NCI-H1930 (cell line): ENCODE measurements around the gene PKN2.
"Not testable (repeated sequence)": the region's sequence is repeated elsewhere in the genome, so short reads cannot be mapped to it uniquely, and the experiment has no call there.

Experiments
- DNase-seq, 2 experiments: peaks; one replicate each; lab custom pipeline; 2025; lab: John Stamatoyannopoulos, UW

Gene PKN2

DNA sequence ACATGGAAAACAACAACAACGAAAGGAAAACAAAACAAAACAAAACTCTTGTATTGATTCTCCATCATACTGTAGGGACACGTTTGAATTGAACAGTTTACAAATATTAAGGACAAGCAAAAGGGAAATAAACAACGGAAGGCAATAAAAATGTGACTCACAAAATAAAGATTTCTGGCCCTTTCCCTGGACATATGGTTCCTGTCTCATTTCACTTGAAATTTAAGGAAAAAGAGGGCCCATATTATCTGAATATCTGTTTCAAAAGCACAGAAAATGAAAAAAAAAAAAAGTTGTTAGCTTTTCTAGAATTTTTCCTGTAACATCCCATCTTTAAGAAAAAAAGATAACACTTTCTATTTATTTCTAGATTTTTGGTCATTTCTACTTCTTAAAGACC lies 3.6 kb upstream of the PKN2 start:
- DNase-seq = no peak

DNA sequence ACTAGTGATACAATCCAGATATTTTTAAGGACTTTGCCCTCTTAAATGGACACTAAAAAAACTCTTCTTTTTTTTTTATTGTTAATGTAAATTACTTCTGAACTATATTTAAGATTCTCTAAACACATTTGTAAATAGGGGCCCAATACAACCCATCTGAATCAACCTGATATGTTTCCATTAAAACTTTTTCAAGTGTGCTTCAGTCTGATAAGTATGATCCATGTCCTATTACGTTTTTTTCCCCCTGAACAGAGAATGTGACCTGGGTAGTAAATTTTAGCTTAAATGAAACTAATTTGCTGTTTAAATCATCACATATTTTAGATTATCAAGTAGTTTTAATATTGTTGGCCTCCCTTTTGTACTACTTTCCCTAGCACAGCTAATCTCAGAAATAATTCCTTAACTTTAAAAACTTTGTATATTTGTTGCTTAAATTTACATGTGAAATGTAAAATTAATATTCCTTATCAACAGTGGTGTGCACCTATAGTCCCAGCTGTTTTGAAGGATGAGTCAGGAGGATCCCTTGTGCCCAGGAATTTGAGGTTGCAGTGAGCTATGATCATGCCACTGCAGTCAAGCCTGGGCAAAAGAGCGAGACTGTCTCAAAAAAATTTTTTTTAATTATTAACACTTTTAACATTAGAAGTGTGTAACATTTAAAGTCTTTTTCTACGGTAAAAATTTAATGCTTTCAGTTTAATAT lies 3.0 kb upstream of the PKN2 start:
- no peak for DNase-seq

DNA sequence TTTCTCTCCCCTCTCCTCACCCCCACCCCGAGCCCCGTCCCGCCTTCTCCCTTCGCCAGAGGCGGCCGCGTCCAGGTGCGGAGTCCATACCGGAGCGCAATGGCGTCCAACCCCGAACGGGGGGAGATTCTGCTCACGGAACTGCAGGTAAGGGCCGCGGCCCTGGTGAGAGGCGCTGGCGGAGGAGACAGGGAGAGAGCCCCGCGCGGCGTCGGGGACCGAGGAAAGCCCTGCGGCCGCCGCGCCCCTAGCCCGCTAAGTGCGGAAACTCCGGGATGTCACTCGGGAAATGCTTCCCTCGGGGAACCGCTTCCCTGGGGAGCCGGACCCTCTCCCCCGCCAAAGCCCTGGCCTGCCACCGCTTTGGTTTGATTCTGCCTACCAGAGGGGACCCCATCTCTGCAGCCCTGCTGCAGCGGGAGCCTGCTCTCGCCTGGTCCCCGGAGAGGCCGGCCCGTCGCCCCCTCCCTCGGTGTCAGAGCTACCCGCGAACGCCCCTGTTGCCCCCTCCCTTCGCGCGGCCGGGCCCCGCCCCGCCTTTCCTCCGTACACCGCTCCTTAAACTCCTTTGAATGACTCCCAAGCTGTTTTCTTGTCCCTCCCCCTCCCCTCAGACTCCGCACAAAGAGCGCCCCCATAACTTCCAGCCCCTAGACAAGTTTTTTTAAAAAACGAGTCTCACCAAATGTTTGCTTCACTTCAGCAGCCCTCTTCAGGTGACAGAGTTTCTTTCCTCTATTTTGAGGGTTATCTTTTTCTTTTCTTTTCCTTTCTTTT lies 597 bp downstream of the PKN2 start:
- DNase-seq = peak in 1 of 2 experiments; percentile 7

DNA sequence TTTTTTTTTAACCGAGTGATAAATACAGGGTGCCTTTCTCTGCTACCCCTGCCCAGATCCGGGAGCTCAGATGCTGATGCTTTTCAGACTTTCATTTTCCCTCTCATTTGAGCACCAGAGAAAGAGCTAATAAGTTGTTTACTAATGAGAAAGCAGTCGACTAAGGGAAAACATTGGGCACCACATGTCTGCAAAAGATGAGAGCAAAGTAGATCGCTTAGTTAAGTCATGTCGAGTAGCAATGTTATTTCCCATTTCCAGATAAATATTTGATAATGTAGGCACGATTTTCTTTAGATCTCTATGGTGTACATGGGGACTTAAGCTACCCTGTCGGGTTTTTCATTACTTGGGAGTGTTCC lies 1.2 kb downstream of the PKN2 start:
- no peak for DNase-seq

DNA sequence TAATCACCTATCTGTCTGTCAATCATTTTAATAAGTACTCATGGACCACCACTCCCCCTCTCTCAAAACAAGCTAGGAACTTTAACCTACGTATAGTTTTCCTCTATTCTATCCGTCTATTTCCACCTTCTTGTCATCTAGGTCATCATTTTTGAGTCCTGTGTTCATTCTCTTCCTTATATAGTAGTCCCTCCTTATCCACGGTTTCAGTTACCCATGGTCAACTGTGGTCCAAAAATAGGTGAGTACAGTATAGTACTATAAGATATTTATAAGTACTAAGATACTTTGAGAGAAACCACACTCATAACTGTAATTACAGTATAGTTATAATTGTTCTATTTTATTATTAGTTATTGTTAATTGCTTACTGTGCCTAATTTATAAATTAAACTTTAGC lies 7.5 kb downstream of the PKN2 start:
- no peak for DNase-seq

DNA sequence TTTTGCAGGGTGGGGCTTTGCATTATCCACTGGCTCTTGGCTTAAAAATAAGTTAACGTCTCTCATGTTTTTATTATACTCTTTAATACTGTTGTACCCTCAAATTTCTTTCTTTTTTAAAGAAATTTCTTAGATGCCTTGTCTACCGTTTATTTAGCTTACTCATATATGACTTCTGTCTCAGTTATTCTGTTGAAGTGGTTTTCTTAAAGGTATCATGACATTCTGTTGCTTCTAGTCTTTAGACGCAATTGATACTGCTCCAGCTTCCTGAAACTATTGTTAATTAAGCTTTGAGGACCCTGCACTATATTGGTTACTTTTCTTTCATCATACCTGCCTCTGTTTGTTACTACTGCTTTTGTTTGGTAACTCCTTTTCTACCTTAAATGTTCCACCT lies 11.7 kb downstream of the PKN2 start:
- DNase-seq = no peak

DNA sequence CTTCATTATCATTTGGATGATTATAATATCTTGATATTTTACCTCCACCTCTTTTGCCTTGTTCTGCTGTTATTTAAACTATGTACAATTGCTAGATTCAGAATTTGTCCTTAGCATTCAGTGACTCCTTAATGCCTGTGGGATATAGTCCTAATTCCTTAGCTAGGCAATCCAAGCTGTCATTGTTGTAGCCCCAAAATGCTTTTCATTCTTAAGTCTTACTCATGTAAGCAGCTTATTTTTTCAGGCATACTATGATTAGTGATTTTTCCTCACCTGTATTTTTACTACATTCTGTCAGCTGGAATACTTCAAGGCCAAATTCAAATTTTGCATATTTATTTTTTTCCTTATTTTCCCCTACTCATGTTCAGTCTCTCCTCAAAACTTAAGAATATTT lies 13.4 kb downstream of the PKN2 start:
- no peak for DNase-seq

DNA sequence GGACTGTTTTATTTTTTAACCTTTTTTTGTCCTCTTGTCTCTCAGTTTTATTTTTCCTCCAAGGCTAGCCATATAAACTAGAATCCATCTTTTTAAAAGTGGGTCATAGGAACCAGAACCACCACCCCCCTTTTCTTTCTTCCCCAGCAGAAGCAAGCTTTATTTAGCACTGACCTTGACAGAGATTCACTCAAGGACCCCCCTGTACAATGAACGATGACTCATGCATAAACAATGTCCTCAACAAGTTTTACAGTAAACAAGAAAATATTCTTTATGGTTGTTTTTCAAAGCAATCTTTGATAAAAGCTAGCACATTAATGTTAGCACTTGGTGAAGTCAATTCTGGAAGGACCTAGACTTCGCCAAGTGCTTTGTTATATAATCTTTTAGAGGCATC lies 14.1 kb downstream of the PKN2 start:
- DNase-seq = no peak

DNA sequence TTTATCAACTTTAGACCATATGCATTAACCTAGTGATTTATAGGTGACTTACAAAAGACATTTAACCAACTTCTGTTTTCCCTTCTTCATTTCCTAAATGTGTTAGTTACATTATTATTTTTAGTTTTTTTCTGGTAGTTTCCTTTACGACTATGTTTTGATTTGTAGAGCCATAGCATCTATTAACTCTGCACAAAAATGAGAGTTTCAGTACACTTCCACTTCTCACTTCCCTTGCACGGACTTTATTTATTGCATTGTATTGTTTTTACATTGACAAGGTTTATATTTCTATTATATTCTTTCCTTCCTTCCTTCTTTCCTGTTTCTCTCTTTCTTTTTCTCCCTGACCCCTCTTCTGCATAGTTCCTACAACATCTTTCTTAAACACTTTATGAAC lies 14.7 kb downstream of the PKN2 start:
- DNase-seq = no peak

DNA sequence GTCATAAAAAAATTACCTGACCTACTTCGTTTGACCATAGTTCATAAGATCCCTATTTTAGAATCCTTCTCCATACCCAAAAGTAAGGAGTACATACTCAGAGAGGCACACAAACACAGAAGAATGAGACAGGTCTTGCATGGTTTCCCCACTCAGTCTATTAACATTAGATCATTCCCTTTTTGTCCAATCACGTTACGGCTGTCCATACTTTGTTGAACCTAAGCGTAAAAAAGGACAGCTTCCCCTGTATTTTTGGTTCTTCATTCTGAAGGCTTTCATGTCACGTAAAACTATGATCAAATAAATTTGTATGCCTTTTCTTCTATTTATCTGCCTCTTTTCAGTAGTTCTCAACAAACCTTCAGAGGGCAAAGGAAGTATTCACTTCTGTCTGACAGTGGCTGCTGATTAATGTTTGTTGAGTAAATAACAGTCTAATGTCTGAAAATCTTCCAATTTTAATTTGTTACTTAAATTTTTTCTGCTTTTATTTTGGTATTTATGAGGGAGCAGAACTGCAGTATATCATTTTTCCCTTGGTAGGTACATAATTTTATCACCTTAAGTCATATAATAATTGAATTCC lies 16.4 kb downstream of the PKN2 start:
- no peak for DNase-seq

DNA sequence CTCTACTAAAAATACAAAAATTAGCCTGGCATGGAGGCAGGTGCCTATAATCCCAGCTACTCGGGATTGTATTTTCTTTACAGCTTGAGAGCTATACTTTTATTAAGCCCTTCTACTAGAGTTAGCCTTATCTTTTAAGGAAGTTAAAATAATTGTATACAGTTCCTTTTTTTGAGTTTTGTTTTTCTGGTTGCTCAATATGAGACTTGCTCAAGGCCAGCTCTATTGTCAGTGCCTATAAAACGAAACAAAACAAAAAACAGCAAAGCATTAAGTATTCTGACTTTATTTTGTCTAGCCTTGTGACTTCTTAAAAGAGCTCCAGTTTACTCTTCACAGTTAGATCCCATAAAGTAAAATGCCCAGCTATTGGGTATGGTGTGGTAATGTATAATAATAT lies 17.2 kb downstream of the PKN2 start:
- DNase-seq = no peak

DNA sequence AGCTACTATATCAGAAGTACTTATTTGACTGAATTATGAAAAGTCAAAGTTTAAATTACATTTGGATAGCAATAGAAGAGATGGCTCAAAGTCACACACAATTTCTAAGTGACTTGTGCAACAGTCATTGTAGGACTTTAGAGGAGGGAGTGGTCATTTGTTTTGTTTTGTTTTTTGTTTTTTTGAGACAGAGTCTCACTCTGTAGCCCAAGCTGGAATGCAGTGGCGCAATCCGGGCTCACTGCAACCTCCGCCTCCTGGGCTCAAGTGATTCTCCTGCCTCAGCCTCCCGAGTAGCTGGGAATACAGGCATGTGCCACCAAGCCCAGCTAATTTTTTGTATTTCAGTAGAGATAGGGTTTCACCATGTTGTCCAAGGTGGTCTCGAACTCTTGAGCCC lies 17.7 kb downstream of the PKN2 start:
- not testable (repeated sequence) for DNase-seq

DNA sequence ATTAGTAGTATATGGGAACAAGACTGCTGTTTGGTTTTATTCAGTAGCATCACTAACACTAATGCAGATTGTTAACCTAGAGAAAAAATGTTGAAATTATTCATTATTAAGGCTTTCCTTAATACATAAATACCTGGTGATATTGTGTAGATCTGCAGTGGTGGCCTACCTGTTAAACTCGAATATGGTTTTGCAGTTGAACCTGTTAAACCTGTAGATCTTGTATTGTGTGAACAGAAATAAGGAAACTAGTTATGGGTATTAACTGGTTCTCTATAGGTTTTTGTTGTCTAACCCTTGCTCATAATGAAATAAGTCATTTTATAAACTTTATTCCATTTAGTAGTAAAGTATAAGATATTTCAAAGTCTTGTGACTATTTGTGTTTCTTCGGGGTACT lies 23.9 kb downstream of the PKN2 start:
- no peak for DNase-seq

DNA sequence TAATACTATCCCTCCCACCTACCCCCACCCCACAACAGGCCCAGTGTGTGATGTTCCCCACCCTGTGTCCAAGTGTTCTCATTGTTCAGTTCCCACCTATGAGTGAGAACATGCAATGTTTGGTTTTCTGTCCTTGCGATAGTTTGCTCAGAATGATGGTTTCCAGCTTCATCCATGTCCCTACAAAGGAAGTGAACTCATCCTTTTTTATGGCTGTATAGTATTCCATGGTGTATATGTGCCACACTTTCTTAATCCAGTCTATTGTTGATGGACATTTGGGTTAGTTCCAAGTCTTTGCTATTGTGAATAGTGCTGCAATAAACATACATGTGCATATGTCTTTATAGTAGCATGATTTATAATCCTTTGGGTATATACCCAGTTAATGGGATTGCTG lies 28.8 kb downstream of the PKN2 start:
- not testable (repeated sequence) for DNase-seq

DNA sequence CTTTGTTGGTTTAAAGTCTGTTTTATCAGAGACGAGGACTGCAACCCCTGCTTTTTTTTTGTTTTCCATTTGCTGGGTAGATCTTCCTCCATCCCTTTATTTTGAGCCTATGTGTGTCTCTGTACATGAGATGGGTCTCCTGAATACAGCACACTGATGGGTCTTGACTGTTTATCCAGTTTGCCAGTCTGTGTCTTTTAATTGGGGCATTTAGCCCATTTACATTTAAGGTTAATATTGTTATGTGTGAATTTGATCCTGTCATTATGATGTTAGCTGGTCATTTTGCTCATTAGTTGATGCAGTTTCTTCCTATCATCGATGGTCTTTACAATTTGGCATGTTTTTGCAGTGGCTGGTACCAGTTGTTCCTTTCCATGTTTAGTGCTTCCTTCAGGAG lies 32.5 kb downstream of the PKN2 start:
- not testable (repeated sequence) for DNase-seq

DNA sequence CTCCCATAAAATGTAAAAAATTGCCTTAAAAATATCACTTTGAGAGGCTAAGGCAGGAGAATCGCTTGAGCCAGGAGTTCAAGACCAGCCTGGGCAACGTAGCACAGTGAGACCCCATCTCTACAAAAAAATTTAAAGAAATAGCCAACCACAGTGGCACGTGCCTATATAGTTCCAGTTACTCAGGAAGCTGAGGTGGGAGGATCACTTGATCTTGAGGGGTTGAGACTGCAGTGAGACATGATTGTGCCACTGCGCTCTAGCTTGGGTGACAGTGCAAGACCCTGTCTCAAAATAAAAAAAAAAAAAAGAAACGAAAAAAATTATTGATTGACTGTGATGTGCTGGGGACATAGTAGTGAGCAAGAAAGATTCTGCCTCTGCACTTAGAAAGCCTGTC lies 38.4 kb downstream of the PKN2 start:
- DNase-seq = no peak

DNA sequence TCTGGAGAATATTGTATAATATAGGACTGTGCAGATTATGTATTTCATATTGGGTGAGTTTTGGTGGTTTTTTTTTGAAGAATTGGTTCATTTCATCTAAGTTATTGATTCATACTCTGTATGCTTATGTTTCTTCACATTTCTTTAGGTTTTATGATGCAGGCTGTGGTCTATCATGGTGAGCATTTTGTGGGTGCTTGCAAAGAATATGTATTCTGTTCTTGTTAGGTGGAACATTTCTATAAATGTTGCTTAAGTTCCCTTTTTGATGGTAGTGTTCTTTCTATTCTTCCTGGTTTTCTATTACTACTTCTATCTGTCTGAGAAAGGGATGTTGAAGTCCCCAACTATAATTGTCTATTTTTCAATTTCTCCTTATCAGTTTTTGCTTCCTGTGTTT lies 42.6 kb downstream of the PKN2 start:
- DNase-seq = no peak

DNA sequence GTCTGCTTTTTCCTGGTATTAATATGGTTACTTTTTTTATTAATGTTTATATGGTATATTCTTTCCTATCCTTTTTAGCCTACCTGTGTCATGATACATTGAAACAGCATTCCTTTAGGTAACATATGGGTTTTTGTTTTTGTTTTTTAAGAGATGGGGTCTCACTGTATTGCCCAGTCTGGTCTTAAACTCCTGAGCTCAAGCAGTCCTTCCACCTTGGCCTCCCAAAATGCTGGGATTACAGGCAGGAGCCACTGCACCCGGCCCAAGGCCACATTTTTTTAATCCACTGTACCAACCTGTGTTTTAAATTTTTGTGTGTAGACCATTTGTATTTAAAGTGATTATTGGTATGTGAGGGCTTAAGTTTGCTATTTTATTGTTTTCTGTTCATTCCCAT lies 43.1 kb downstream of the PKN2 start:
- no peak for DNase-seq

DNA sequence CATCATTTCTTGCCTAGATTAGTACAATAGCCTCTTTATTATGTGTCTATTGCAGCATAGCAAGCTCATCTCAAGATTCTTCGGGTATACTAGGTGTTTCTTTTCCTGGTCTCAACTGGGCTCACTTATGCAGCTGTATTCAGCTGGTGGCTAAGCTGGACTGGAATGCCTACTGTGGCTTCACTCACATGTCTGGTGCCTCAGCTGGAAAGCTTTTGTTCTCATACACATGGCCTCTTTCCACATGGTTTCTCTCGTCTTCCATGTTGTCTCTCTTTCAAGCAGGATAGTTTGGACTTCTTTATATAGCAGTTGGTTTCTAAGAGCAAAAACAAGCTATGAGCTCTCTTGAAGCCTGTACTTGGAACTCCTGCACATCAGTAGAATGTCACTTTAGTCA lies 45.2 kb downstream of the PKN2 start:
- no peak for DNase-seq

DNA sequence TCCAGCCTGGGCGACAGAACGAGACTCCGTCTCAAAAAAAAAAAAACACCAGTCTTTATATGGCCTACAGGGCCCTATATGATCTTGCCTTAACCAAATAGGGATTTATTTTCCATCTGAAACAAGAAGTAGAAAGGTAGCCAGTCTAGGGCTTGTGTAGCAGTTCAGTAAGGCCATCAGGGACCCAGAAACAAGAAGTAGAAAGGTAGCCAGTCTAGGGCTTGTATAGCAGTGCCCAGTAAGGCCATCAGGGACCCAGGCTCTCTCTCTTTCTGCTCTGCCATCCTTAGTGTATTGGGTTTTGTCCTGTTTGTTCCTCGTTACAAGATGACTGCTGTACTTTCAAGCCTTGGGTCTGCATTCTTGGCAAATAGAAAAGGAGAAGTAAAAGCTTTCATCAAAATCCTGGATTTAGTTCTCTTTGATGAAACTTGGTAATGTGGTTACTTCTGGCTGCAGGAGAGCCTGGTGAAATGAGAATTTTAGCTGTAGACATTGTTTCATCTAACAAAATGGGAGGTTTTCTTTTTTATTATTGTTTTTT lies 46.1 kb downstream of the PKN2 start:
- no peak for DNase-seq

DNA sequence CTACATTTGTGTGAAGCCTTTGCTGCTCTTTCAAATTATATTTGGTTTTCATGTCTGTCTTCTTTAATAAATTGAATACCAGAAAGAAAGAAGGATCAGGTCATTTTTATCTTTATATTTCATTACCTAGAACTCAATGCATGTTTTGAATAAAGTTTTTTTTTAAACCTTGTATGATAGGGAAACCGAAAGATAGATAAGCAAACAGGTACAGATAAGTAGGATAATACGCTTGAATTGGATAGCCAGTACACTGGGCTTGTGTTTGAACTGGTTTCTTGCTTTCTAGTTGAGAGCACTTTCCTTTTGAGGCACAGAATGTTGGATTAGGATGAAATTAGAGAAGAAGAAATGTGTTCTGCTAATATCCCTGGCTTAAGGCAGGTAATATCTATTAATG lies 46.9 kb downstream of the PKN2 start:
- DNase-seq = no peak

DNA sequence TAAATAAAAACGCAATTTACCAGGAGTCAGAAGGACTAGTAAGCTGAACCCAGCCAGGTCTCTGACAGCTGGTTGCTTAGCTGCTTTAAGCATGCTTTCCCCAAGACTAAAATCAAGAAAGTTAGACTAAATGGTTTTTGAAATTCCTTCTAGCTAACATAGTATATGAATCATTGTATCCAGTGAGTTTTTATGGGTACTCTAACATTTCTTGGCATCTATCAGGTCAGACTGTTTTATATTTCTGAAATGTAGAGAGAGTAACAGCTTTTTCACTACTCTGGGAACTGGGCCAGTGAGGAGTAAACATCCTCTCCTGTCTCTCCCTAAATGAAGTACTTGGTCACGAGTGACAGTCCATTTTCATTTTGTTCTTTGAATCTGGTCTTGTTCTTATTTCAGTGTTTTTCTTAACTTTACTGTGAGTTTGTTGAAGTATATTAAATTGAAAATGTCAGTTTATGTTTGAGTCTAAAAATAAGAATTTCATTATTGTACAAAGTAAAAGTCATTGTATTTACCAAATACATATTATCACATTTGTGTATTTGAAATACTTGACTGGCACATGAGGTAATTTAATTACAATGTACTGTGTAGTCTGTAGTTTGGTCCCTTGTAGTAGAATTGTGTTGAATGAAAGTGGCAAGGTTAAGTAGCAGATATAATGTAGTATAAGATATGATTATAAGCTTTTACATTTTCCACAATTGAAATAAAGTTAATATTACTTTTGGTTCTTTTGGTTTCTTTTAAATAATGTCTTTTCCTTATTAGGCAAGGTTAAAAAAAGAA lies 47.6 kb downstream of the PKN2 start:
- DNase-seq = no peak
